PFSK-1 (cell line): Measurements from ENCODE around the gene NKRF.

Experiments used
- POLR2AphosphoS5 ChIP-seq: IDR thresholded peaks from 2 replicates; pipeline ENCODE4 v1.6.1; 2012; ENCODE audit warnings: low read depth, mild to moderate bottlenecking, control low read depth, low read length, moderate library complexity
- REST ChIP-seq, 2 experiments: IDR thresholded peaks; 2 replicates each; pipeline versions ENCODE4 v1.6.1 to v1.8.0; 2011 to 2012; ENCODE audit warnings: low read depth in 2 of 2, low read length in 2 of 2, control low read depth in 1 of 2, inconsistent platforms in 1 of 2, mild to moderate bottlenecking in 1 of 2, moderate library complexity in 1 of 2; ENCODE audit not compliant: insufficient read depth in 1 of 2
- SIN3A ChIP-seq: IDR thresholded peaks from 2 replicates; pipeline ENCODE4 v1.6.1; 2012; ENCODE audit warnings: mild to moderate bottlenecking, low read length, moderate library complexity, borderline replicate concordance; ENCODE audit not compliant: insufficient read depth
- TAF1 ChIP-seq: IDR thresholded peaks from 2 replicates; pipeline ENCODE4 v1.6.1; 2012; ENCODE audit warnings: low read length, control low read depth, borderline replicate concordance; ENCODE audit not compliant: insufficient read depth

DNA sequence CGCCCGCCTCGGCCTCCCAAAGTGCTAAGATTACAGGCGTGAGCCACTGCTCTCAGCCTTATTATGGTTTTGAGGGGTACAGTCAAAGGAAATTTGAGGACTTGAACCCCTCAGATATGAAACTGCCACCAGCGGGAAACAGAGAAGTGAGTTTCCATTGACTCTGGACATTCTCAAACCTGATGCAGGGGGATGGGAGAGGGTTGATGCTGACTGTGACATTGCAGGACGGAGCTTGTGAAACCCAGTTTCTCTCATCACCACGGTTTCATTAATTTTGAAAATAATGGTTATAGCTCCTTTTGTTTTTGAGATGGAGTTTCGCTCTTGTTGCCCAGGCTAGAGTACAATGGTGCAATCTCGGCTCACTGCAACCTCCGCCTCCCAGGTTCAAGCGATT lies 18.2 kb upstream of the NKRF start:
- TF ChIP-seq POLR2AphosphoS5 (no peak), SIN3A (no peak), REST (IDR thresholded peaks at IDR 0.05; ENCODE audit: insufficient read depth in 1 of 2, low read depth in 2 of 2, low read length in 2 of 2) (no peak), TAF1 (no peak)
